Sigmoid colon (tissue), 7 donors: ENCODE data around the gene DGKD. TPM values are rescaled to one million over a fixed set of nuclear protein-coding genes. Genes with fewer than 3 reads are reported as not detected.

Experiments
- DNase-seq: peaks from one replicate; pipeline ENCODE4 v3.0.0-alpha.2; 2019
- H3K27ac ChIP-seq, 4 donors: fragments of 200-600 bp; sonication (generic); one replicate each; pipeline ENCODE4 v1.5.1; 2016 to 2019; ENCODE audit warnings: mild to moderate bottlenecking in 1 of 4
- H3K27me3 ChIP-seq, 3 donors: fragments of 200-600 bp; sonication (generic); one replicate each; pipeline ENCODE4 v1.5.1; 2019; ENCODE audit warnings: mild to moderate bottlenecking in 1 of 3
- H3K36me3 ChIP-seq, 4 donors: fragments of 200-600 bp; sonication (generic); one replicate each; pipeline ENCODE4 v1.5.1; 2016 to 2019
- H3K4me1 ChIP-seq, 4 donors: fragments of 200-600 bp; sonication (generic); one replicate each; pipeline ENCODE4 v1.5.1; 2017 to 2019
- H3K4me3 ChIP-seq, 4 donors: fragments of 200-600 bp; sonication (generic); one replicate each; pipeline ENCODE4 v1.5.1; 2017 to 2019; ENCODE audit warnings: mild to moderate bottlenecking in 2 of 4, moderate library complexity in 1 of 4
- H3K9me3 ChIP-seq, 4 donors: fragments of 200-600 bp in 3 of 4; sonication (generic) in 3 of 4; one replicate each; pipeline versions ENCODE4 v1.5.1 to v1.6.1; 2013 to 2019
- EP300 ChIP-seq, 4 donors: sonication (generic); formaldehyde crosslinking; IDR thresholded peaks; one replicate each; pipeline ENCODE4 v1.6.1; 2017; ENCODE audit warnings: antibody characterized with exemption in 4 of 4
- POLR2A ChIP-seq, 2 donors: fragments of 450-650 bp; IDR thresholded peaks; one replicate each; pipeline ENCODE4 v1.6.1; 2016; ENCODE audit warnings: antibody characterized with exemption in 2 of 2, mild to moderate bottlenecking in 2 of 2, moderate library complexity in 2 of 2
- POLR2AphosphoS5 ChIP-seq, 4 donors: sonication (generic); formaldehyde crosslinking; IDR thresholded peaks; one replicate each; pipeline ENCODE4 v1.6.1; 2017; ENCODE audit warnings: antibody characterized with exemption in 4 of 4
- WGBS, 2 donors: extraction: QIAGEN DNeasy Blood & Tissue Kit; methylation state at CpG; one replicate each; pipeline ENCODE4 v1.1.7; 2013; 5-methylcytosine and 5-hydroxymethylcytosine counted together
- intact Hi-C: fragments of 100-400 bp; cut with DNase I; formaldehyde crosslinking; loops from one replicate; pipeline ENCODE4 v1.15.1; 2023
- polyA plus RNA-seq, 3 donors: library from polyadenylated mRNA; stranded (reverse); fragments of 200-250 nt; gene quantifications; one replicate each; pipeline ENCODE4 v1.2.3, GENCODE V29; 2013
- total RNA-seq, 4 donors: library from RNA; depleted of rRNA; stranded (reverse); fragments of >200 nt; gene quantifications; one replicate each; pipeline ENCODE4 v1.1.0, GENCODE V29; 2016
- TF ChIP-seq, protein P1 (sequence below), 4 experiments: fragments of 450-650 bp in 3 of 4; fragments of 200-600 bp in 1 of 4; IDR thresholded peaks; one replicate each; pipeline ENCODE4 v1.5.1; 2016 to 2019; ENCODE audit warnings: antibody characterized with exemption in 4 of 4, mild to moderate bottlenecking in 3 of 4, moderate library complexity in 2 of 4
- donor health status: healthy with polysubstance abuse.
- donor health status: Bipolar disorder and iron deficiency.
- donor health status: healthy.

DGKD gene
- total and polyA plus RNA-seq, 7 donors = 10.7 to 67.0 (median 19.7) TPM

DNA sequence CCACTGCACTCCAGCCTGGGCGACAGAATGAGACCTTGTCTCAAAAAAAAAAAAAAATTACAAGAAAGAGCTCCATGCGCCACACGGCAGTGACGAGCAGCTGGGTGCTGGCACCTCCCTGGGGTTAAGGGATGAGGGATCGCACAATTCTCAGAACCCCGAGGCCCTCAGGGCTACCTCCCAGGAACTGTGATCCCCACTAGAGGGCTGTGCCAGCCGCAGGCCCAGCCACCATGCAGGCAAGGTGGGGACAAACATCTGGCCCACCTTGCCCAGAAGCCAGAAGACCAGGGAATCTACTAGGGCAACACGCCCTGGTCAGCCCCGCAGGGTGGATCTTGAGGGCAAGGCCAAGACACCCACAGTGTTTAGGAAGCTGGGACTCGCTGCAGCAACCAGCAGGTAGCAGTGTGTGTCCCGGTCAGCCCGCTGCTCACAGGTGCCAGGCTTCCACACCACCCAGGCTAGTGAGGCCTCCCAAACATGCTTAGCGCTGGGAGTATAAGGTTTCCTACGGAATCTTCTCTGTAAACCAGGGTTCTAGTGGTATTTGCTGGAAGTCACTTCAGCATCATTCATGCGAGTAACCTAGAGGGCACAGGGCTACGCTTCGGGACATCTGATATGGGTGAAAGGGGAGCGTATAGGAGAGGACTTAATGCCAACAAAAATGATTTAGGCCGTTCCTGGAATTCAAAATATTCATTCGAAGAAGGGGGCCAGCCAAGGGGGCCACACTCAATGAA, 39.9 kb upstream of the DGKD start:
- Histone ChIP-seq H3K4me3 (no peak overlapping the region), H3K36me3 (no peaks in the 10 kb centered on the region), H3K9me3 (peaks cover 0 to 2% (median 0%) of the 10 kb centered on the region in 4 donors), H3K27ac (no peak overlapping the region), H3K4me1 (no peaks in the 10 kb centered on the region), H3K27me3 (no peaks in the 10 kb centered on the region)
- TF ChIP-seq EP300 (IDR thresholded peaks at IDR 0.05) (no peak), POLR2AphosphoS5 (IDR thresholded peaks at IDR 0.05) (no peak), POLR2A (IDR thresholded peaks at IDR 0.05) (no peak)
- TF ChIP-seq, protein P1, sequence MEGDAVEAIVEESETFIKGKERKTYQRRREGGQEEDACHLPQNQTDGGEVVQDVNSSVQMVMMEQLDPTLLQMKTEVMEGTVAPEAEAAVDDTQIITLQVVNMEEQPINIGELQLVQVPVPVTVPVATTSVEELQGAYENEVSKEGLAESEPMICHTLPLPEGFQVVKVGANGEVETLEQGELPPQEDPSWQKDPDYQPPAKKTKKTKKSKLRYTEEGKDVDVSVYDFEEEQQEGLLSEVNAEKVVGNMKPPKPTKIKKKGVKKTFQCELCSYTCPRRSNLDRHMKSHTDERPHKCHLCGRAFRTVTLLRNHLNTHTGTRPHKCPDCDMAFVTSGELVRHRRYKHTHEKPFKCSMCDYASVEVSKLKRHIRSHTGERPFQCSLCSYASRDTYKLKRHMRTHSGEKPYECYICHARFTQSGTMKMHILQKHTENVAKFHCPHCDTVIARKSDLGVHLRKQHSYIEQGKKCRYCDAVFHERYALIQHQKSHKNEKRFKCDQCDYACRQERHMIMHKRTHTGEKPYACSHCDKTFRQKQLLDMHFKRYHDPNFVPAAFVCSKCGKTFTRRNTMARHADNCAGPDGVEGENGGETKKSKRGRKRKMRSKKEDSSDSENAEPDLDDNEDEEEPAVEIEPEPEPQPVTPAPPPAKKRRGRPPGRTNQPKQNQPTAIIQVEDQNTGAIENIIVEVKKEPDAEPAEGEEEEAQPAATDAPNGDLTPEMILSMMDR (IDR thresholded peaks at IDR 0.05) = no peak
- 94 to 96% methylated on average over 20 of the region's 20 CpGs for WGBS, 2 donors
- no peak for DNase-seq
- intact Hi-C loops = no loop called here

GRCh38 chr2:233317196-233317943, 36.9 kb upstream of the DGKD start:
- Histone ChIP-seq H3K36me3 (no peaks in the 10 kb centered on the region), H3K27me3 (no peaks in the 10 kb centered on the region), H3K27ac (no peak overlapping the region), H3K4me1 (no peaks in the 10 kb centered on the region), H3K4me3 (no peak overlapping the region), H3K9me3 (peaks cover 0 to 2% (median 0%) of the 10 kb centered on the region in 4 donors)
- no peak for DNase-seq
- intact Hi-C loops = no loop called here
- 79 to 85% methylated on average over 7 of the region's 7 CpGs for WGBS, 2 donors
- no peak for TF ChIP-seq POLR2A (IDR thresholded peaks at IDR 0.05)
- no peak for TF ChIP-seq EP300 (IDR thresholded peaks at IDR 0.05)
- TF ChIP-seq, protein P1 (IDR thresholded peaks at IDR 0.05) = no peak
- no peak for TF ChIP-seq POLR2AphosphoS5 (IDR thresholded peaks at IDR 0.05)

DNA sequence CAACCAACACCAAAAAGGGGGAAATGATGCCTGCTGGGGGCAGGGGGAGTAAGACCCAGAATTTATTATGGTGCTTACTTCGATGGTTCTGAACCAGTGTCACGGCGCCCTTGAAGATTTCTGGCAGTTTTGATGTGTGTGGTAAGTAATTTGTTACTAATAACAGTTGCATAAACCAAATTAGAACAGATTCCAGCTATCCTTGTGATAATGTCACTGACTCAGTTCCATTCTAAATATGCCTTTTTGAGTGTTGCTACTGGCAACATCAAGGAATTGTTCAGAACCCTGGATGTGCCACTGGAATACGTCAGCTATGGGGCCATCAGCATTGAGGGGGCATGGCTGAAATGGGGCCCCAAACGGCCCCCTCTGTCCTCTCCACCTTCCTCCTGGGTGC, 35.0 kb upstream of the DGKD start:
- H3K27ac ChIP-seq = no peak overlapping the region
- H3K4me3 ChIP-seq = no peak overlapping the region
- no peaks in the 10 kb centered on the region for H3K27me3 ChIP-seq
- intact Hi-C loops = no loop called here
- DNase-seq = no peak
- TF ChIP-seq POLR2AphosphoS5 (IDR thresholded peaks at IDR 0.05) (no peak), POLR2A (IDR thresholded peaks at IDR 0.05) (no peak), EP300 (IDR thresholded peaks at IDR 0.05) (no peak)
- TF ChIP-seq, protein P1 (IDR thresholded peaks at IDR 0.05) = no peak
- WGBS, 2 donors = 78 to 84% methylated on average over 5 of the region's 5 CpGs
- H3K9me3 ChIP-seq = peaks cover 0 to 2% (median 0%) of the 10 kb centered on the region in 4 donors
- H3K36me3 ChIP-seq = no peaks in the 10 kb centered on the region
- H3K4me1 ChIP-seq = no peaks in the 10 kb centered on the region

DNA sequence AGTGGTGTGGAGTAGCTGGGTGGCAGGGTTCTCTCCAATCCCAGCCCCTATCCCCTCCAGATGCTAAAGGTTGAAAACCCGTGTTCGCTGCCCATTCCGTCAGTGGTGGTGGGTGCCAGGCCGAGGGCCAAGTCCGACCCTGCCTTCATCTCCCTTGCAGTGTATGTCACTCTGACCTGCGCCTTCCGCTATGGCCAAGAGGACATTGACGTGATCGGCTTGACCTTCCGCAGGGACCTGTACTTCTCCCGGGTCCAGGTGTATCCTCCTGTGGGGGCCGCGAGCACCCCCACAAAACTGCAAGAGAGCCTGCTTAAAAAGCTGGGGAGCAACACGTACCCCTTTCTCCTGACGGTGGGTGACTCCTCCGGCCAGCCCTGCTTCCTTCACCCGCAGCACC, 33.8 kb upstream of the DGKD start:
- WGBS, 2 donors = 95% methylated on average over 17 of the region's 17 CpGs
- TF ChIP-seq EP300 (IDR thresholded peaks at IDR 0.05) = no peak
- TF ChIP-seq, protein P1 (IDR thresholded peaks at IDR 0.05) = no peak
- no peak for TF ChIP-seq POLR2AphosphoS5 (IDR thresholded peaks at IDR 0.05)
- TF ChIP-seq POLR2A (IDR thresholded peaks at IDR 0.05) = no peak
- Histone ChIP-seq H3K27ac (no peak overlapping the region), H3K4me3 (no peak overlapping the region), H3K27me3 (no peaks in the 10 kb centered on the region), H3K4me1 (no peaks in the 10 kb centered on the region), H3K36me3 (no peaks in the 10 kb centered on the region), H3K9me3 (peaks cover 0 to 2% (median 0%) of the 10 kb centered on the region in 4 donors)
- intact Hi-C loops = no loop called here
- no peak for DNase-seq
